Brain microvascular endothelial cell (primary cell): ENCODE measurements around the gene RABAC1.

ENCODE experiments used
- DNase-seq: peaks from one replicate; pipeline ENCODE4 v3.0.0-alpha.2; 2020
- H3K27ac ChIP-seq: fragments of 250-450 bp; sonication (Bioruptor Pico); 2 replicates; pipeline ENCODE4 v1.5.1; 2020; ENCODE audit warnings: mild to moderate bottlenecking, moderate library complexity
- H3K27me3 ChIP-seq: fragments of 250-450 bp; sonication (Bioruptor Pico); replicated peaks from 2 replicates; pipeline ENCODE4 v1.5.1; 2020; ENCODE audit warnings: mild to moderate bottlenecking
- H3K36me3 ChIP-seq: fragments of 250-450 bp; sonication (Bioruptor Pico); replicated peaks from 2 replicates; pipeline ENCODE4 v1.5.1; 2020; ENCODE audit warnings: mild to moderate bottlenecking
- H3K4me3 ChIP-seq: 2 replicates; pipeline ENCODE4 v1.5.1; 2011; ENCODE audit warnings: low read depth, mild to moderate bottlenecking, control low read depth, low read length, moderate library complexity
- in situ Hi-C: cut with HindIII; loops from 2 replicates; pipeline ENCODE4 v1.10.0; 2017; ENCODE audit warnings: low sequenced_read_pairs, low pct_ligation_motif_present
- TF ChIP-seq, protein P1 (sequence below): IDR thresholded peaks from 2 replicates; pipeline ENCODE4 v1.5.1; 2011; ENCODE audit warnings: low read depth, mild to moderate bottlenecking, moderate library complexity, low read length, control low read depth, inconsistent platforms; ENCODE audit errors: missing control alignments

The RABAC1 gene

DNA sequence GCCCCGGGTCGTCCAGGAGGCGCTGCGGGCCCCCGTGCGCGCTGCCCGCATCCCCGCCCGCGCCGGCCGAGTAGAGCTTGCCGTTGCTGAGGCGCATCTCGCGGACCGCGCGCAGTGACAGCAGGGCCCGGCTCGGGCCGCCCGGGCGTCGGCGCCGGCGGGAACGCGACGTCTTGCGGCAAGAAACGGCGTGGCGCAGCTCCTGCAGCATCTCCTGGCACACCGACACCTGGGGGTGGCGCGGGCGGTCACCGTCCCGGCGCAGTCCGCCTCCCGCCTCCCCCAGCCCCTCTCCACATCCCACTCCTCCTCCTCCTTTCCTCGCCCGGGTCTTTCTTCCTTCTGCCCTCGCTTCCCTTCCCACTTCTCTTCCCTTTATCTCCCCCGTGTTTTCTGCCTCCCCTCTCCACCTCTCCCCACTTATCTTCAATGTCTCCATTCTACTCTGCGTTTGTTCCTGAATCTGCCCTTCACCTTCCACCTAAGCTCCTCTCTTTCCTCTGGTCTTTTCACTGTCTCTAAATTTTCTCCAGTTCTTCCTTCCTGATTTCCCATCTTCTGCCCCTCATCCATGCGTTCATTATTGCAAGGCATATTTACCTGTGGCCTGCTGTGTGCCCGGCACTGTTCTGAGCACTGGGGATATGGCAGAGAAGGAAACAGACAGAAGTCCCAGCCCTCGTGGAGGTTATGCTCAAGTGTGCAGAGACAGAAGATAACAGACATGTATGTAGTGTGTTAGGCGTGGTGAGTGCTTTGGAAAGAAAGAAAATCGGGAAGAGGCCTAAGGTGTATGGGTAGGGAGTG, 40.2 kb upstream of the RABAC1 start:
- in situ Hi-C loops, result no loop called here
- H3K4me3 ChIP-seq, result no peak overlapping the region
- TF ChIP-seq, protein P1, sequence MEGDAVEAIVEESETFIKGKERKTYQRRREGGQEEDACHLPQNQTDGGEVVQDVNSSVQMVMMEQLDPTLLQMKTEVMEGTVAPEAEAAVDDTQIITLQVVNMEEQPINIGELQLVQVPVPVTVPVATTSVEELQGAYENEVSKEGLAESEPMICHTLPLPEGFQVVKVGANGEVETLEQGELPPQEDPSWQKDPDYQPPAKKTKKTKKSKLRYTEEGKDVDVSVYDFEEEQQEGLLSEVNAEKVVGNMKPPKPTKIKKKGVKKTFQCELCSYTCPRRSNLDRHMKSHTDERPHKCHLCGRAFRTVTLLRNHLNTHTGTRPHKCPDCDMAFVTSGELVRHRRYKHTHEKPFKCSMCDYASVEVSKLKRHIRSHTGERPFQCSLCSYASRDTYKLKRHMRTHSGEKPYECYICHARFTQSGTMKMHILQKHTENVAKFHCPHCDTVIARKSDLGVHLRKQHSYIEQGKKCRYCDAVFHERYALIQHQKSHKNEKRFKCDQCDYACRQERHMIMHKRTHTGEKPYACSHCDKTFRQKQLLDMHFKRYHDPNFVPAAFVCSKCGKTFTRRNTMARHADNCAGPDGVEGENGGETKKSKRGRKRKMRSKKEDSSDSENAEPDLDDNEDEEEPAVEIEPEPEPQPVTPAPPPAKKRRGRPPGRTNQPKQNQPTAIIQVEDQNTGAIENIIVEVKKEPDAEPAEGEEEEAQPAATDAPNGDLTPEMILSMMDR, result no peak
- H3K36me3 ChIP-seq, result no peaks in the 10 kb centered on the region
- H3K27ac ChIP-seq, result no peak overlapping the region
- no peak for DNase-seq
- peaks cover 50% of the 10 kb centered on the region for H3K27me3 ChIP-seq

DNA sequence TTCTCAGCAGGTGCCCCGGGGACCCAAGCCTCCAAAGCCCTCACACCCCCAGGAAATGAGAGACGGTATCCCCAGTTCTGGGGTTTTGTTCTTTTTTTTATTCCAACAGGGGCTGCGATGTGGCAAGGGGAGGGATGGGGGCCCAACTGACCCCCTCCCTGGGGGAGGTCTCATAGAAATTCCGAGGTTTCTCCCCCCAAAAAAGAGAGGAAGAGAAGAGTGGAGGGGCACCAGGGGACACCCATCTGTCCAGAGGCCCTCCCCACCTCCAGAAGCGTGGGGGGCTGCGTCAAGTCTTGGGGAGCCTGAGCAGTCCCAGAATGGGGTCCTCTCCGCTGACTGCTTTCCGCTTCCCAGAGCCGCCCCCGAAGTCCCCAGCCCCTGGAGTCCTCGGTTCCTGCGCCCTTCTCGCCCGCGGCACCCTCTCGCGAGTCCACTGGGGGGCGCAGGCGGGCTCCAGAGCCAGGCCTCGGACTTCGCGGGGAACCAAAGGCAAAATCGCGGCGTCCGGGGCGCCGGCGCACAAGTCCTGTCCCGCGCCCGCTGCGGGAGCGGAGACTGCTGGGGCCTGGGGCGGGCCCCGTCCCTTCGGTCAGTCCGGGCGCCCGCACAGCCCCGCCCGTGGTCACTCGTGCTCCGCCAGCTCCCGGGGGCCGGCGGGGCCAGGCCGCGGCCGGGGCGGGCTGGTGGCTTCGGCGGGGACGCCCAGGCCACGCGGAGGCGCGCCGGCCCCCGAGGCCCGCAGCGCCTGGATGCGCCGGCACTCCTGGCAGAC, 39.3 kb upstream of the RABAC1 start:
- TF ChIP-seq, protein P1, result peak; percentile 76
- H3K4me3 ChIP-seq, result no peak overlapping the region
- DNase-seq, result peak; percentile 6
- no peak overlapping the region for H3K27ac ChIP-seq
- H3K36me3 ChIP-seq, result no peaks in the 10 kb centered on the region
- in situ Hi-C loops, result no loop called here
- peaks cover 56% of the 10 kb centered on the region for H3K27me3 ChIP-seq

DNA sequence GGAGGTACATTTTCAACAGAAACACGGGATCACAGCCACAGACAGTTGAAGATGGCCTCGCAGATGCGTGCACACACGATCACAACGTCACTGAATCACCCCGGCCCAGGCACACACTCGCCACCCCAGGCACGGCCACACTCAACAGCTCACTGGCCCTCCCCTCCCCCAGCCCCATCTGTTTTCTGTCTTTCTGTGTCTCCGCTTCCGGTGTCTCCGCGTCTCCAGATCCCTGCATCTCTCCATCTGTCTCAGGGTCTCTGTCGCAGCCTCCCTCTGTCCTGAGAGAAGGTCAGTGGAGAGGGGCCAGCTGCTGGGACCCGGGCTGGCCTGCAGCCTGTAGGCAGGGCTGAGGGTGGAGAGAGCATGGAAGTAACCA, 38.7 kb upstream of the RABAC1 start:
- TF ChIP-seq, protein P1, result no peak
- no peaks in the 10 kb centered on the region for H3K36me3 ChIP-seq
- H3K27me3 ChIP-seq, result peaks cover 60% of the 10 kb centered on the region
- no peak overlapping the region for H3K27ac ChIP-seq
- H3K4me3 ChIP-seq, result no peak overlapping the region
- in situ Hi-C loops, result no loop called here
- DNase-seq, result no peak

DNA sequence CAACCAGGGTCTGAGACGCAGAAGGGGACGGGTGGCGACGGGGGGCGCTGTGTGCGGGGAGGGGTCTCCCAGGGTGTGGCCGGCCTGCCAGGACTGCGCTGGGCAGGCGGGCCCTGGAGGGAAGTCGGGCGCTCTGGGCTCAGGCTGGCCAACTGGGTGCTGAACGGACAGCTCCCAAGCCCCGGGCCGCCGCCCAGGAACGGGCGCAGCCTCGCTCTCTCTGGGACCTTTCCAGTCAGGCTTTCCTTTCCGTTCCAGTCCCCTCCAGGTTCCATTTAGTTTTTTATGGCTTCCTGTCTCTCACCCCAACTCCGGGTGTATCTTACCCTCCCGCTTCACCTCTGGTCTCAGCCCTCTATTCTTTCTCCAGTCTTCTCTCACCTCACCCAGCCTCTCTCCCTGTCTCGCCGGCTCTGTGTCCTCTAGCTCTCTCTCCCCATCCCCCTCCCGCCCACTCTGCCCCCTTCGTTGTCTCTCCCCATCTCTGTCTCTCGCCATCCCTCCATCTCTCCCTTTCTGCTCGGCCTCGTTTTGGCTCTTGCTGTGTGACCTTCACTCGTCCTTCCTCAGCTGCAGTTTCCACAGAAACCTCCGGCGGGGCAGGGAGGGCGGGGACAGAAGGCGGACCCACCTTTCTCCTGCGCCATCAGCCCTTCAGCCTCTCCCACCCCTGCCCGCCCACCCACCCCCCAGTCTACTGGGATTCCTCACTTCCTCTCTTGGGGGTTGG, 38.2 kb upstream of the RABAC1 start:
- TF ChIP-seq, protein P1, result no peak
- no peak overlapping the region for H3K4me3 ChIP-seq
- H3K27me3 ChIP-seq, result peaks cover 60% of the 10 kb centered on the region
- in situ Hi-C loops, result no loop called here
- H3K27ac ChIP-seq, result no peak overlapping the region
- no peaks in the 10 kb centered on the region for H3K36me3 ChIP-seq
- peak; percentile 16 for DNase-seq

DNA sequence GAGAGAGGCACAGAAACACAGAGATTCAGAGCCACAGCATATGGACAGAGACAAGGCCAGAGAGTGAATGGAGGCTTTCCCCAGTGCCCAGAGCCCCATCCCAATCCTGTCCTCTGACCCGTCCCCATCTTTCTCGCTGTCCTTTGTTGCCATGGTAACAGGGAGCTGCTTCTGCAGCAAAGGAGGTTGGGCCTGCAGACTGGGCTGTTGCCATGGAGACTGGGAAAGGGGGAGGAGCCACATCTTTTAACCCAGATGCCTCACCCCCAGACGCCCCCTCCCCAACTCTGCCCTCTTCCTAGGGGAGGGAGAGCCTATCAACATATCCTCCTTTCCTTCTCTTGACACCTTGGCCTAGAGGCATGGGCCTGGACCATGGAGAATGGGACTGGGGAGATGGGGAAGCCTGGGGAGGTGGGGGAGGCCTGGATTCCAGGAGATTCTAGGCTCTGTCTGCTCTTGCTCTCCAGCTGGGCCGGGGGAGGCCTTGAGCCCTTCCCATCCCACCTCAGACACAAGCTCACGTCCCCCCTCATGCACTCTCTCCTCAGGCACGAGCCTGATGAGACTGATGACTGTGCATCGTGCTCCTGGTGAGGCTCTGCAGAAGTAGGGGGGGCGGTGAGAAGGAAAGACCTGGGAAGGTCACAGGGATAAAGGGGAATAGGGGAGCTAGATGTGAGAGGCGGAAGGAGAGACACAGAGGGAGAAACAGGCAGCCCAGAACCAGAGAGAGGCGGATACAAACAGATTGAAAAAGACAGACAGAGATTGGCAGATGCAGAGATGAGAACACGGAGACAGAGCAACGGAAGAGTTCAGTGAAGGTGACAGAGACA, 37.1 kb upstream of the RABAC1 start:
- H3K4me3 ChIP-seq, result no peak overlapping the region
- no peaks in the 10 kb centered on the region for H3K36me3 ChIP-seq
- H3K27me3 ChIP-seq, result peaks cover 51% of the 10 kb centered on the region
- TF ChIP-seq, protein P1, result no peak
- in situ Hi-C loops, result no loop called here
- H3K27ac ChIP-seq, result no peak overlapping the region
- DNase-seq, result no peak
